Duodenal mucosa (tissue), 2 donors: Measurements from ENCODE around the gene PTPRJ.

Source experiments
- H3K27ac ChIP-seq: one replicate; pipeline ENCODE4 v1.7.0; 2013; ENCODE audit warnings: low read depth, low read length
- H3K27me3 ChIP-seq, 2 donors: one replicate each; pipeline ENCODE4 v1.7.0; 2013; ENCODE audit warnings: low read length in 2 of 2, control low read depth in 1 of 2; ENCODE audit not compliant: insufficient read depth in 2 of 2, control insufficient read depth in 1 of 2
- H3K36me3 ChIP-seq, 2 donors: one replicate each; pipeline ENCODE4 v1.7.0; 2013; ENCODE audit warnings: low read length in 2 of 2, control low read depth in 1 of 2; ENCODE audit not compliant: insufficient read depth in 2 of 2, control insufficient read depth in 1 of 2
- H3K4me1 ChIP-seq, 2 donors: one replicate each; pipeline ENCODE4 v1.7.0; 2013; ENCODE audit warnings: low read length in 2 of 2, control low read depth in 1 of 2; ENCODE audit not compliant: insufficient read depth in 2 of 2, control insufficient read depth in 1 of 2
- H3K4me3 ChIP-seq, 2 donors: one replicate each; pipeline ENCODE4 v1.7.0; 2013; ENCODE audit warnings: low read length in 2 of 2, low read depth in 1 of 2
- H3K9ac ChIP-seq, 2 donors: one replicate each; pipeline ENCODE4 v1.7.0; 2013; ENCODE audit warnings: low read length in 2 of 2, low read depth in 1 of 2
- H3K9me3 ChIP-seq, 2 donors: one replicate each; pipeline ENCODE4 v1.7.0; 2013; ENCODE audit warnings: low read length in 2 of 2, control low read depth in 1 of 2; ENCODE audit not compliant: control insufficient read depth in 1 of 2

PTPRJ gene

GRCh38 chr11:47992959-47993820, 12.8 kb downstream of the PTPRJ start:
- H3K27me3 ChIP-seq: no peaks in the 10 kb centered on the region
- no peak overlapping the region for H3K4me3 ChIP-seq
- H3K9me3 ChIP-seq: no peaks in the 10 kb centered on the region
- no peak overlapping the region for H3K9ac ChIP-seq
- peaks cover 31 to 35% of the 10 kb centered on the region in 2 donors for H3K4me1 ChIP-seq
- no peaks in the 10 kb centered on the region for H3K36me3 ChIP-seq
- no peak overlapping the region for H3K27ac ChIP-seq

- Histone ChIP-seq H3K9ac (no peak overlapping the region), H3K4me3 (no peak overlapping the region), H3K4me1 (peaks cover 39 to 43% of the 10 kb centered on the region in 2 donors), H3K27ac (no peak overlapping the region), H3K9me3 (no peaks in the 10 kb centered on the region), H3K27me3 (no peaks in the 10 kb centered on the region), H3K36me3 (no peaks in the 10 kb centered on the region)
Observed at GRCh38 chr11:47994417-47994816, 14.1 kb downstream of the PTPRJ start.

- Histone ChIP-seq H3K27ac (no peak overlapping the region), H3K4me1 (peaks cover 48% of the 10 kb centered on the region in 2 donors), H3K9ac (no peak overlapping the region), H3K36me3 (no peaks in the 10 kb centered on the region), H3K4me3 (no peak overlapping the region), H3K27me3 (no peaks in the 10 kb centered on the region), H3K9me3 (no peaks in the 10 kb centered on the region)
Observed at GRCh38 chr11:47995360-47995769, 15.0 kb downstream of the PTPRJ start.

- no peaks in the 10 kb centered on the region for H3K27me3 ChIP-seq
- H3K36me3 ChIP-seq: no peaks in the 10 kb centered on the region
- H3K4me1 ChIP-seq: peaks cover 51% of the 10 kb centered on the region in 2 donors
- H3K4me3 ChIP-seq: no peak overlapping the region
- H3K9me3 ChIP-seq: no peaks in the 10 kb centered on the region
- H3K9ac ChIP-seq: no peak overlapping the region
- H3K27ac ChIP-seq: no peak overlapping the region
Observed at GRCh38 chr11:47997063-47998053, 17.0 kb downstream of the PTPRJ start.

GRCh38 chr11:47998345-47998732, 18.0 kb downstream of the PTPRJ start:
- Histone ChIP-seq H3K4me1 (peaks cover 51% of the 10 kb centered on the region in 2 donors), H3K4me3 (no peak overlapping the region), H3K36me3 (no peaks in the 10 kb centered on the region), H3K27me3 (no peaks in the 10 kb centered on the region), H3K9ac (no peak overlapping the region), H3K27ac (no peak overlapping the region), H3K9me3 (no peaks in the 10 kb centered on the region)

GRCh38 chr11:47998733-47999359, 18.5 kb downstream of the PTPRJ start:
- Histone ChIP-seq H3K4me3 (peak overlapping the region in 1 of 2 donors; percentile 6), H3K4me1 (peaks cover 53 to 54% of the 10 kb centered on the region in 2 donors), H3K9ac (peak overlapping the region in 1 of 2 donors; percentile 17), H3K36me3 (no peaks in the 10 kb centered on the region), H3K27me3 (no peaks in the 10 kb centered on the region), H3K27ac (no peak overlapping the region), H3K9me3 (no peaks in the 10 kb centered on the region)

GRCh38 chr11:48000432-48000831, 20.1 kb downstream of the PTPRJ start:
- H3K9ac ChIP-seq: no peak overlapping the region

GRCh38 chr11:48001438-48002021, 21.2 kb downstream of the PTPRJ start:
- no peak overlapping the region for H3K27ac ChIP-seq
- H3K4me3 ChIP-seq: no peak overlapping the region
- no peak overlapping the region for H3K9ac ChIP-seq
- H3K36me3 ChIP-seq: no peaks in the 10 kb centered on the region
- H3K4me1 ChIP-seq: peaks cover 65 to 68% of the 10 kb centered on the region in 2 donors
- H3K27me3 ChIP-seq: no peaks in the 10 kb centered on the region
- no peaks in the 10 kb centered on the region for H3K9me3 ChIP-seq

More at GRCh38 chr11:48000432-48000831, 20.1 kb downstream of the PTPRJ start:
- Histone ChIP-seq H3K27ac (no peak overlapping the region), H3K4me1 (peaks cover 59 to 61% of the 10 kb centered on the region in 2 donors), H3K4me3 (no peak overlapping the region), H3K9me3 (no peaks in the 10 kb centered on the region), H3K36me3 (no peaks in the 10 kb centered on the region), H3K27me3 (no peaks in the 10 kb centered on the region)

GRCh38 chr11:48002561-48002960, 22.2 kb downstream of the PTPRJ start:
- H3K27me3 ChIP-seq: no peaks in the 10 kb centered on the region
- H3K9me3 ChIP-seq: no peaks in the 10 kb centered on the region
- no peak overlapping the region for H3K27ac ChIP-seq
- no peak overlapping the region for H3K9ac ChIP-seq
- no peak overlapping the region for H3K4me3 ChIP-seq
- H3K36me3 ChIP-seq: no peaks in the 10 kb centered on the region
- peaks cover 63% of the 10 kb centered on the region in 2 donors for H3K4me1 ChIP-seq
